Activated gamma-delta T cell (primary cell): ENCODE measurements around the gene CDK5RAP2.
"Not testable (repeated sequence)": the region's sequence is repeated elsewhere in the genome, so short reads cannot be mapped to it uniquely, and the experiment has no call there.

Source experiments
- DNase-seq: peaks from one replicate; lab custom pipeline; 2025; lab: John Stamatoyannopoulos, UW

CDK5RAP2 gene

DNA sequence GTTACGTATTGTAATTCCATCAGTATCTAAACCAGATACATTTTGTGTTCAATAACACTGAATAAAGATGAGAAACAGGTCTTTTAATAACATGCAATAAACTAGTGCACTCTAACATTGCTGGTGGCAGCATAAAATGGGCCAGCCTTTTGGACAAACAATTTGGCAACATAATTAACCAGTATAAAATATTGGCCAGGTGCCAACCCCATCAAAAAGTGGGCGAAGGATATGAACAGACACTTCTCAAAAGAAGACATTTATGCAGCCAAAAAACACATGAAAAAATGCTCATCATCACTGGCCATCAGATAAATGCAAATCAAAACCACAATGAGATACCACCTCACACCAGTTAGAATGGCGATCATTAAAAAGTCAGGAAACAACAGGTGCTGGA is 64.5 kb downstream of the CDK5RAP2 start:
- not testable (repeated sequence) for DNase-seq

DNA sequence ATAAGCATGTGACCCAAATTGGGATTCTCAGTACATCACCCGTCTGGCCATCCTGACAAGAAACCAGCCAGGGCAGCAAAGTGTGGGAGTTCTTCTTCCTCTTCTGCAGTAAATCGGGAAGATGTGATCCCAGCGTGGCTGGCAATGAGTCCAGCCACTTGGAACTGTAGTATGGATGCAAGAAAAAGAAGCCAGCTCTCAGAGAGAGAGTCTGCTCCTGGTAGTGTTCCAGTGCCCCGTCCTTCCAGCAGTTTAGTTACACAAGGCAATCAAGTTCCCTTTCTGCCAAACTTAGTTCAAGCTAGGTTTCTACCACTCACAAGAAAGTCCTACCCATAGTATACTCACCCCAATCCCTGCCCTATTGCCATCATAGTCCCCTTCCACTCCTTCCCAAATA is 65.6 kb downstream of the CDK5RAP2 start:
- DNase-seq = no peak

DNA sequence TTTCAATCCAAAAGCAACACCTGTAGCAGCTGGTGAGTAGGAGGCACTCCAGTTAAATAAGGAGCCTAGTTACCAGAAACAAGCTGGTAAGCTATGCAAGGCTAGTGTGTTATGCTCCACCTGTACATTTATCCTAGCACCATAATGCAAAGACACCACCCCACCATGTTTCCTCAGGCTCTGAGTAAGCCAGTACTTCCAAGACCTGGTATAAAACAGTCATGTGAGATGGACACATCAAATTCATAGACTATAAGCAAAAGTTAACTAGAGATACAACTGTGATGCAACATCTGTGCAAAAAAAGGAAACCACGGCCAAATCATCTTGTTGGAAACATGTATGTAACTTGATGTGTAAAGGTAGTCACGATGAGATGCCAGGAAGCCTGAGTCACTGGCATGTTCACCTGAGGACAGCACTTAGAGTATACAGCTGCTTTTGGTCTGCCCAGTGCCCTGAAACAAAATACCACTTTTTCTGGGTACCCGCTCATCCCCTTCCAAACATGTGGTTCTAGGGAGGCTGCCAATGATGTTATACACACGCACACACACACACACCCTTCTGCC is 66.1 kb downstream of the CDK5RAP2 start:
- no peak for DNase-seq

DNA sequence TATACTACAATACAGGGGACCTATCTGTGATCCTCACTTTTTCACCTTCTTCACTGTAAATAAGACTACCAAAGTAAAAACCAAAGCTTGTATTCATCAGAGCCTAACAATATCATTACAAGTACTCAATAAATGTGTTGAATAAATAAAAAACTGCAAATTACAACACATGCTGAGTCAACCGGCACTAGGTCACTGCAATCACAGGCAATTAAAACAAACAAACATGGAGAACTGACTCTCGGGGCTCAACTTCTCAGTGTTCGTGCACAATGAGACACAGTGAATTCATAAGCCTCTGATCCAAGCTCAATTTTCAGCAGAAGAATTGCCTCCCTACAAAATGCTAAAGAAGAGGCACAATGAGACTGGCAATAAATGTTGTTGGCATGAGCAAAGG is 69.2 kb downstream of the CDK5RAP2 start:
- DNase-seq = no peak

DNA sequence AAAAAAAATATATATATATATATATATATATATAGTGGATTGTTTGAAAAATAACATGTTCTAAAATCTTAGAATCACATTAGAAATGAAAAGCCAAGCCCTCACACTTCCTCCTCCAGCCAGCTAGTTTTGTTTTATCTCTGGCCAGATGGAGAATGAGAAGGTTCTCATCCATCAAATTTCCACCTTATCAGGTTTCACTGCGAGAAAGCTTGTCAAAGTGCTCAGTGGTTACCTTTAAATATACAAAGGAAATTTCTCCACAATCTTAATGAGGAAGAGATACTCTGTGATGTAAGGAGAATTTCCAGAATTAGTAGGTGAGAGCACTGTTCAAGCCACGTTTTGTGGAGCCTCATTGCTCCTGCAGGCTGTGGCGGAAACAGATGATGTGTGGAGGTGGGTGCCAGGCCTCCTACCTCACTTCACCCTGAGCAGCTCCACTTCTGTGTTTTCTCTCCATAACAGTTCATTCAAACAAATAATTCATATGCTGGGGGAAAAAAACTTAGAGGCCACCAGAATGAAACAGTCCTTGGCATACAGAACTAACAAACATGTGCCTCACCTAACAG is 71.9 kb downstream of the CDK5RAP2 start:
- DNase-seq = no peak

DNA sequence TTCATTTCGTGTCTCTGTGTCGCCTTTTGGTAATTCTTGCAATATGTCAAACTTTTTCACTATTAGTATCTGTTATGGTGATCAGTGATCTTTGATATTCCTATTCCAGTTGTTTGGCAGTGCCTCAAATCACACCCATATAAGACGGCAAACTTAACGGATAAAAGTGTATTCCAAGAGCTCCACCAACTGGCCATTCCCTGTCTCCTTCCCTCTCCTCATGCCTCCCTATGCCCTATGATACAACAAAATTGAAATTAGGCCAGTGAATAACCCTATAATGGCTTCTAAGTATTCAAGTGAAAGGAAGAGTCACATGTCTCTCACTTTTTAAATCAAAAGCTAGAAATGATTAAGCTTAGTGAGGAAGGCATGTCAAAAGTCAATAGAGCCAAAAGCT is 74.8 kb downstream of the CDK5RAP2 start:
- no peak for DNase-seq

DNA sequence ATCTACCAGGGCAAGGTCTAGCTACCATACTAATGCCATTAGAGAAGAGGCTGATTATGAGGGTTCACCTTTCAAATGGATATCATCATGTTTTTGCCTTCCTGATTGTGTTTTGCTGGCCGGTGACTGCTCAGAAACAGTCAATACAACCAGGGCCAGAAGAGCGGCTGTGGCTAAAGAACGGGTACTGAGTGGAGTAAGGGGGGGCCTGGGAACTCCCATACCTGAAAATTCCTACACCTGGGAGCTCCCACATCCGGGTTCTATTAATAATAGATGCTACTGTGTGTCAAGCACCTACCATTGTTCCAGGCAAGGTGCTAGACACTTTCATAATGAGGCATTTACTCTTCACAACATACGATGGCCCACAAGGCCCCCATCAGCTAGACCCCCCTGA is 79.2 kb downstream of the CDK5RAP2 start:
- no peak for DNase-seq

DNA sequence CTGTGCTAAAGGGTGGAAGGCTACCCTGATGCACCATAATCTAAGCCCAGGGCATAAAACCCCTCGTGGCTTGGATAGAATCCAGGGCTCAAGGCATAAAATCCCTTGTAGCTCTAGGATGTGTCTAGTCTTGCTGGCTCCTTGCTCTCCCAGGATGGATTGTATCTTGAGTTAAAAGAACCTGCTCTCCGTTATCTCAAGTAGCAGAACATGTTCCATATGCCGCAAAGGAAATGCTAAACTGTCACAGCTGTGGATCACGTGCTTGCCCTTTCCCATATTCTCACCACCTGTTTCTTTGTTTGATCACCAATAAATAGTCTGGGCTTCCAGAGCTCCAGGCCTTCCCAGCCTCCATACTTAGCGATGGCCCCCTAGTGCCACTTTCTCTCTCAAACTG is 82.1 kb downstream of the CDK5RAP2 start:
- DNase-seq = not testable (repeated sequence)

DNA sequence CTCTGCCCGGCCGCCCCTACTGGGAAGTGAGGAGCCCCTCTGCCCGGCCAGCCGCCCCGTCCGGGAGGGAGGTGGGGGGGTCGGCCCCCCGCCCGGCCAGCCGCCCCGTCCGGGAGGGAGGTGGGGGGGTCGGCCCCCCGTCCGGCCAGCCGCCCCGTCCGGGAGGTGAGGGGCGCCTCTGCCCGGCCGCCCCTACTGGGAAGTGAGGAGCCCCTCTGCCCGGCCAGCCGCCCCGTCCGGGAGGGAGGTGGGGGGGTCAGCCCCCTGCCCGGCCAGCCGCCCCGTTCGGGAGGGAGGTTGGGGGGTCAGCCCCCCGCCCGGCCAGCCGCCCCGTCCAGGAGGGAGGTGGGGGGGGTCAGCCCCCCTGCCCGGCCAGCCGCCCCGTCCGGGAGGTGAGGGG is 83.5 kb downstream of the CDK5RAP2 start:
- not testable (repeated sequence) for DNase-seq

DNA sequence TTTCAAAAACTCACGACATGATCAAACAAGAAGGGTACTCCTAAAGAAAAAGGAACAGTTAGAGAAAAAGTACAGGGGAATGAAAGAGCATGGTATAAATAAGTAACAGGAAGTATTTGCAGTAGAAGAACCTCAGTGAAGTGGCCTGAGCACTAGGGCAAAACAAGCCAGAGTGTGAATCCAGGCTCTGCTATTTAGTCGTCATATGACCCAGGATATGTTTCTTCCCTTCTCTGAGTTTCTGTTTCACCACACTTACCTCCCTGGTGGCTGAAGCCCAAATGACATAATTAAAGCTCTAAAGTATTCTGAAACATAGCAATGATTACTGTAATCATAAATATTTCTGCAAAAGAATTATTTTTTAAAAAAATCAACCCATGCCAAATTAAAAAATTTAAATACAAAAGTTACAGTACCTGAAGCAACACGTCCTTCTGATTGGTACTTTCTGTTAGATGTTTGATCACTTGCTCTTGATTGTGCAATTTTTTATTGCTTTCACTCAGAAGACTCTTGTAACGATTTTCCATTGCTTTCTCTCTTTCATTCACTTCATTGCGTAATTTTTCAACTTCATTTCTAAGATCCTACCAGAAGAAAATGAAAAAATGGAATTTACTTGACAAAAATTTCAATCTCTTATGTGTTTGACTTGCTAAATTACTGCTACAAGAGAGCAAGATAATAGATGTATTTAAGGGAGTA is 88.9 kb downstream of the CDK5RAP2 start:
- DNase-seq = no peak

DNA sequence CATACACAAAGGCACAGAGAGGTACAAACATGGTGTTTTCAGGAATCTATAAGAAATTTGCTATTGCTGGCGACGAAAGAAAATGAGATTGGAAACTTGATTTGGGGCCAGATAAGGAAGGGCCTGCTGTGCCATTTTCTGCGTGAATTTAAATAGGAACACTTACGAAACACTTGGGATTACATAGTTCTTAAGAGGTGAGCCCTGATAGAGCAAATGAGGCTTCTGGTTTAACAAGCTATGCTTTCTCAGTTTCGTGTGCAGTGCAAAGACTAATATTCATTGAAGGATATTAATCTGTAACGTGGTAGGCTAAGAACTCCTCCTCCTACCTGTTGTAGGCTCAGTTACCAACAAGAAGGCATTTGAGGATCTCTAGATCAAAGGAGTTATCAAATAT is 93.1 kb downstream of the CDK5RAP2 start:
- DNase-seq = no peak

DNA sequence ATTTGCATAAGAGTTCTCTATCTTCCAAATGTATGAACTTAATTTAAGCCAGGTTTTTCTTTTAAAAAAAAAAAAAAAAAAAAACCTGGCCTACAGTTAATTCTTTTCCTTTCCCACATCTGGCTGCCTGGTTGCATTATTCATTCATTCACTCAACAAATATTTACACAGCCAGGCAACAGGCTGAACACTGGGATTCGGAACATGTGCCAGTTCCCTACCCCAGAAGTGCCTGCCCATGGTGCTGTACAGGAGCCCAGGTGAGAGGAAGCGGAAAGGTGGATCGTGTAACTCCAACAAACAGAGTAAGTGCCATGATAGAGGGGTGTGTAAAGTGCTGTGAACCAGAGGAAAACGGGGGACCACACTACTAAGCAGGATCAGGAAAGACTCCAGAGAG is 93.6 kb downstream of the CDK5RAP2 start:
- DNase-seq = no peak

DNA sequence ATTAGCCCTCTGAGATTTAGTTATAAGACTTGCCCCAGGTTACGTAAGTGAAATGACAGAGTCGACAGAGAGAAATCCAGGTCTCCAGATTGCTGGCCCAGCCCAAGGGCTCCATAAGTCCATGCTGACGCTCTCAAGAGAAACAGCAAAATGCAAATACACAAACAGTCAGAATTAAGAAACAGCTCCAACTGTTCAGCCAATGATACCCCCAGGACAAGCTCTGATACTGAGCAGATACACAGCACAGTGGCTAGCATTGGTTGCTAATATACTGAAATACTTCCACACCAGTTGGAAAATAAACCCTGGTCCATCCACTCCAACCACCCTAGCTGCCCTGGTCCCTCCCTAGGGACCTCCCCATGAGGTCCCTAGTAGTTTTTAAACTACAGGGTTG is 94.2 kb downstream of the CDK5RAP2 start:
- no peak for DNase-seq

DNA sequence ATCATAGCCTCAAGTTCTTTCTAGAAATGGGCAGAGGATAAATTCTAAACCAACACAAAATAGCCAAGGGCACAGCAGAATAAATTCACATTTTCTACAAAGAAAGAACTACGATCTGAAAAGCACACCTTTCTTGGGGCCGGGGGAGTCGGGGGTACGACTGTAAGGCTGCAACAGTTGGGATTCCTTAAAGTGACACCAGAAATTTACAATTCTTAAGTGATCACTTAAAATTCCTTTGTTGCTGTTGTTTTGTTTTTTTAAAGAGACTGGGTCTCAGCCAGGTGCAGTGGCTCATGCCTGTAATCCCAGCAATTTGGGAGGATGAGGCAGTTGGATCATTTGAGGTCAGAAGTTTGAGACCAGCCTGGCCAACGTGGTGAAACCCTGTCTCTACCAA is 95.8 kb downstream of the CDK5RAP2 start:
- no peak for DNase-seq

DNA sequence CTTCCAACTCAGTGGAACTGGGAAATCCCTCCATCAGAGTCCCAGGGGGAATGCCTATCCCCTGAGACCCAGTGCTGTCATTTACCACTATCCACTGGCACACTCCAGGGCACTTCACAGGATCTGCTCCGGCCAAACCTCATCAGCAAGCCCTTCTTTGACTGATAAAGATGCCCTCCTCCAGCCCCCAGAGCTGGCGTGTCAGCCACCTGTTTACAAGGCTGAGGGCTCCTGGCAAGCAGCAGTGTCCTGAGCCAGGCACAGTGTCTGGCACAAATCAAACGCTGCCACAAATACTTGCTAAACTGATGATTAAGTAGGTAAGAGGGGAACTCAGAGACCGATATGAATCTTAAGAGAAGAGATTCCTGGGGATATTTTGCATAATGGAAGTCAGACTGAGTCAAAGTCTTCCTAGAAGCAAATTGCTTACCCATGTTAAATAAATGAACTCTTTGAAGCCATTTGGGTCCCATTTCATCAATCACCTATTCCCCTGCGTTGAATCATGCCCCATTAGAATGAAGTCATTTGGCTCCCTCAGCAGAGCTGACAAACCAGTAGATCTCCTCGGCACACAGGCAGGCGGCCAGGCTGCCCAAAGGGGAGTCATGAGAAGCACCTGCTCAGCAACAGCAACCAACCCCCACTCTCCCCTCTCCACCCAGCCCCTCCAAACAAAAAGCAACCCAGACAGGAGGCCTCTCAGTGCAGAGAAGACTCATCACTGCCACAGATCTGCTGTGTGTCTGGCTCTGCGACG is 97.4 kb downstream of the CDK5RAP2 start:
- no peak for DNase-seq

DNA sequence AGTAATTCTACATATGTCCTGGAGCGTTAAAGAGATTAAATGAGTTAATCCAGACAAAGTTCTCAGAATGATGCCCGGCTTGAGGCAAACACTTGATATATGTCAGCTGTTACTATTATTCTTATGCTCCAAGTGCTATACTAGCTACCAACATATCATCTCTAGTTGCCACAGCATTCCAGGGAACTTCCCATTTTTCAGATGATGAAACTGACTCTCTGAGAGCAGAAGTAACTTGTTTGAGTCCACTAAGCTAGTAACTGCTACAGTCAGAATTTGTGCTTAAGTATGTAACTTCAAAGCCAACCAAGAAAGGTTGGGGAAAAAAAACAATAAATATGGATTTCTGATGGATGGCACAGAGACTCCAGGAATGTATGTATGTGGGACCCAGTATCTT is 98.1 kb downstream of the CDK5RAP2 start:
- DNase-seq = no peak

DNA sequence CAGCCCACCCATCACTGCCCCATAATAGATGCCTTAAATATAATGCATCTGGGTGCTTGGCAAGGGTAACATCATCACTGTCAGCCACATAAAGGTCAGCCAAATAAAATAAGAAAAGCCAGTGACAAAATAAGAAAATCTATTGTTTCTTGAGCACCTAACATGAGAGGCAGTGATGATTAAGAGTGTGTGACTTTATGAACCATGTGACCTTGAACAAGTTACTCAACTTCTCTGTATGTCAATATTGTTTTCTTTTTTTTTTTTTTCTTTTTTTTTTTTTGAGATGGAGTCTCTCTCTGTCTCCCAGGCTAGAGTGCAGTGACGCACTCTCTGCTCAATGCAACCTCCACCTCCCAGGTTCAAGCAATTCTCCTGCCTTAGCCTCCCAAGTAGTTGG is 98.7 kb downstream of the CDK5RAP2 start:
- no peak for DNase-seq

DNA sequence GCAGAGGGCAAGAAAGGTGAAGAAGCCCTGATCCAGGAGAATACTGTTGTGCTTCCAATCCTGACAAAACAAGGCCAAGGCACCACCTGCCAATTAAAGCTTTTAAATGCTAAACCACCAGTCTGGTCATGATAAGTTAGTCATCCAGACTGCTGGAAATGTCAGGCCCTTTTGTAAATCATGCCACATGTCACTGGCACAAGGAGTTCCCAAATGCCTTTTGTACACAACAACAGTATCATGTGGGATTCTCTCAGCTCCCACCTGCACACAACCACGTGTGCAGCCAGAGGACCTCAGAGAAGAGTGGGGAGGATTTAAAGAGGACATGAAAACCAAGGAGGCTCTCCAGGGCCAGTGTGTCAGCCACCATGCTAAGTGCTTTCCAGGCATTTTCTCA is 99.3 kb downstream of the CDK5RAP2 start:
- DNase-seq = no peak

DNA sequence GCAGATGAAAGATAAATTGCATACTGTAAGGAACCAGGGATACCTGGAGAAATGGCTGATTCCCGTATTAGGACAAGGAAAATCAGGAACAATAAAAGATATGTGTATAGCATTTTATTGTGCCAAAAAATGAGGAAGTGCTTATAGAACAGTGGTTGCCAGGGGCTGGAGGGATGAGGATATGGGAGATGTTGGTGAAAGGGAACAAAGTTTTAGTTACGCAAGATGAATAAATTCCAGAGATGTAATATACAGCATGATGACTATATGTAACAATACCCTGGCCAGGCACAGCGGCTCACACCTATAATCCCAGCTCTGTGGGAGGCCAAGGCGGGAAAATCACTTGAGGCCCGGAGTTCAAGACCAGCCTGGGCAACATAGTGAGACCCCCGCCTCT is 101.8 kb downstream of the CDK5RAP2 start:
- no peak for DNase-seq

DNA sequence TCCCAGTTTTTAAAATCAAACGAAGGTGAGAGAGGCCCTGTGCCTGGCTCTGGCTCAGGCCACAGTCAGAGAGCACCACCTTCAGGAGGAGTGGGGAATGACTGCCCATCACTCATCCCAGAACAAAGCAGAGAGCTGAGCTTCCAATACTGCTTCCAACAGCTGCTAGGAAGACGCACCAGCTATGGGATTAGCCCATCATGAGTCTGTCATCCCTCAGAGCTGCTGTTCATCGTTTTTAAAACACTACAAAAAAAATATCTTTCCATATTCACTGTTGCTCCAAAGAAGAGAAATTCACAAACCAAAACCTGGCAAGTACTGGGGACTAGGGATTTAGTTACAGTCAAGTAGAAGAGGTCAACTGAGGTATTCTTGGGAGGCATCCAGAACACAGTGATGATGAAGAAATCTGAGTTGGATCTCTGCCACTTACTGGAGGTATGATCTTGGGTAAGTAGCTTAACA is 102.4 kb downstream of the CDK5RAP2 start:
- no peak for DNase-seq

DNA sequence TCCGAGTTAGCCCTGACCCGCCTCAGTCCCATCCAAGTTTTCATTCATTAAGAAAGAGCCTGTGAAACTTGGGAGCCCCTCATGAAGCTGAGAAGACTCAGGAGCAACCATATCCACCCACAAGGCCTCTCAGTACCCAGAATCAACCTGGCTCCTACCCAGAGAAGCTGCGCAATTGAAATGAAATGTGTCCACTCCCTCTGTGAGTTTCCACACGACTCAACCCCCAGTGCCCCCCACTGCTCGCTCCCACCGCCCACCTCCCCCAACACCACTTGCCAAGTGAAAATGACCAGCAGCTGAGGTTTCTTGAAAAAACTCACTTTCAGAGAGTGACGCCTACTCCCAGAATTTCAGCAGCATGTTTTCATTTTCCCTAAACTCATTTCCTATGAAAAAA is 104.6 kb downstream of the CDK5RAP2 start:
- DNase-seq = no peak

DNA sequence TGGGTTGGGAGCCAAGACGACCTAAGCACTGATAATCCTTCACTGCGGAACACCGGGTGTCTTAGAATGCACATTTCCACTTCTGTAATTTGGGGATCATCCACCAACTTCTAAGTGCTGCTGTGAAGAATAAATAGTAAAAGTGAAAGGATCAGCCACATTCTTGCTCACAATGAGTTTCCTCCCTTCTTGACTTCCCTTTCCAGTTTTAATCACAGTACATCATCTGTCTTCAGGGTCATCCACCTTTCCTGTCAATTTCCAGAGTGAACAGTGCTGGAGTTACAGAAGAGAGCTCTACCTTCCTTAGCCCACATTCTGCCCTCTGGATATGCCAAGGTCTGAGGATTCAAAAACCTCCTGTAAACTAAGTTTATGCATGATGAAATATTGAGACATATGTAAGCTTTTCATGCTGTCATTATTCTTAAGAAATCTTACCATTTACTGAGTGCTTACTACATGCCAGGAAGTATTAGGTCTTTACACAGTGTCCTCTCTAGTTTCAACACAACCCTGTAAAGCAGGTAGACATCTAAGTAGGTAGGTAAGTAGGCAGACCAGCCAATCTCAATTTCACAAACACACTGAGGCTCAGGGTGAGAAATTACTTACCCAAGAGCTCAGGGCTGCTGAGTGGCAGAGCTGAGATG is 105.2 kb downstream of the CDK5RAP2 start:
- no peak for DNase-seq
